Neutrophil (primary cell): ENCODE data around the gene ZNF681.
"Not testable (repeated sequence)": the region's sequence is repeated elsewhere in the genome, so short reads cannot be mapped to it uniquely, and the experiment has no call there.

Source experiments
- H3K27ac ChIP-seq: fragments of 200-600 bp; sonication (generic); 2 replicates; pipeline ENCODE4 v1.5.1; 2016; ENCODE audit warnings: mild to moderate bottlenecking, moderate library complexity
- H3K27me3 ChIP-seq: fragments of 200-600 bp; sonication (generic); 2 replicates; pipeline ENCODE4 v1.6.0; 2016; ENCODE audit warnings: mild to moderate bottlenecking
- H3K36me3 ChIP-seq: fragments of 200-600 bp; sonication (generic); 2 replicates; pipeline ENCODE4 v1.5.1; 2017
- H3K4me1 ChIP-seq, 2 experiments: fragments of 200-600 bp in 1 of 2; sonication (generic) in 1 of 2; 1 replicate in 1 of 2; 2 replicates in 1 of 2; pipeline versions ENCODE4 v1.5.1 to v1.6.1; 2013 to 2016; ENCODE audit warnings: low read depth in 1 of 2, low read length in 1 of 2, mild to moderate bottlenecking in 1 of 2, moderate library complexity in 1 of 2; ENCODE audit not compliant: control insufficient read depth in 1 of 2, insufficient read depth in 1 of 2
- H3K4me3 ChIP-seq, 2 experiments: fragments of 200-600 bp in 1 of 2; sonication (generic) in 1 of 2; 1 replicate in 1 of 2; 2 replicates in 1 of 2; pipeline ENCODE4 v1.5.1; 2013 to 2016; ENCODE audit warnings: low read depth in 1 of 2, low read length in 1 of 2, mild to moderate bottlenecking in 1 of 2, moderate library complexity in 1 of 2
- H3K9me3 ChIP-seq: fragments of 200-600 bp; sonication (generic); 2 replicates; pipeline ENCODE4 v1.5.1; 2016
- TF ChIP-seq, protein P1 (sequence below): fragments of 200-600 bp; sonication (generic); IDR thresholded peaks from 2 replicates; pipeline ENCODE4 v1.5.1; 2016; ENCODE audit warnings: antibody characterized with exemption

Gene ZNF681

DNA sequence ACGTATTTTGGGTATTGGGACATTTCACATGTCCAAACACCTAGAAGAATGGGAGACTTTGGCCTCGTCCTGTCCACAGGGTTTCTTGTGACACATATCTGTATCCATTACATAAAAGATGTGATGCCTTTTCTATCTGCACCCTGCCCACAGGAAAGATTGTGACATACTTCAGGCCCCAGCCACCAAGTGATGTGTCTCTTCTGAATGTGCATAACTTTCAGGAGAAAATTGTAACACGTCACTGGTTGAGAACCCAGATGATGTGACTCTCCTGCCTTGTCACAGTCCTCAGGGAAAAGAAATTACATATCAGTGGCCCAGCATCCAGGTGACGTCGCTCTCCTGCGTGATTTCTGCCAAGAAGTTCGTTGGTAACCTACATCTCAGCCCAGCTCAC, 21.0 kb upstream of the ZNF681 start:
- Histone ChIP-seq H3K4me3 (no peak overlapping the region), H3K27me3 (no peaks in the 10 kb centered on the region), H3K36me3 (no peaks in the 10 kb centered on the region), H3K9me3 (no peaks in the 10 kb centered on the region), H3K4me1 (peaks cover 4 to 5% of the 10 kb centered on the region in 2 experiments), H3K27ac (no peak overlapping the region)
- TF ChIP-seq, protein P1, sequence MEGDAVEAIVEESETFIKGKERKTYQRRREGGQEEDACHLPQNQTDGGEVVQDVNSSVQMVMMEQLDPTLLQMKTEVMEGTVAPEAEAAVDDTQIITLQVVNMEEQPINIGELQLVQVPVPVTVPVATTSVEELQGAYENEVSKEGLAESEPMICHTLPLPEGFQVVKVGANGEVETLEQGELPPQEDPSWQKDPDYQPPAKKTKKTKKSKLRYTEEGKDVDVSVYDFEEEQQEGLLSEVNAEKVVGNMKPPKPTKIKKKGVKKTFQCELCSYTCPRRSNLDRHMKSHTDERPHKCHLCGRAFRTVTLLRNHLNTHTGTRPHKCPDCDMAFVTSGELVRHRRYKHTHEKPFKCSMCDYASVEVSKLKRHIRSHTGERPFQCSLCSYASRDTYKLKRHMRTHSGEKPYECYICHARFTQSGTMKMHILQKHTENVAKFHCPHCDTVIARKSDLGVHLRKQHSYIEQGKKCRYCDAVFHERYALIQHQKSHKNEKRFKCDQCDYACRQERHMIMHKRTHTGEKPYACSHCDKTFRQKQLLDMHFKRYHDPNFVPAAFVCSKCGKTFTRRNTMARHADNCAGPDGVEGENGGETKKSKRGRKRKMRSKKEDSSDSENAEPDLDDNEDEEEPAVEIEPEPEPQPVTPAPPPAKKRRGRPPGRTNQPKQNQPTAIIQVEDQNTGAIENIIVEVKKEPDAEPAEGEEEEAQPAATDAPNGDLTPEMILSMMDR = no peak

DNA sequence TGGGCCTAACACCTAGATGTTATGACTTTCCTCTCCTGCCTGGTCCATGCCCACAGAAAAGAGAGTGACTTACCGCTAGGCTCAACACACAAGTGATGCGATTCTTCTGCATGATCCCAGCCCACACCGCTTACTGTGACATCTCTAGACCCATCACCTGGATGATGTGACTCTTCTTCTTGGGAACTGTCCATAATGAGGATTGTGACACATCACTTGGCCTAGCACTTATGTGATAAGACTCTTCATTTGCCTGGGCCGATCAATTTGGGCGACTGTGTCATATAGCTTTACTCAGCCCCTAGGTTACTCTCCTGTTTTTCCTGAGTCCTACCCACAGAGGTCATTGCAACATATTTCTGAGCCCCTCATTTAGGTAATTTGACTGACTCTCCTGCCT, 19.9 kb upstream of the ZNF681 start:
- TF ChIP-seq, protein P1 = no peak
- no peaks in the 10 kb centered on the region for H3K27me3 ChIP-seq
- H3K4me1 ChIP-seq = peaks cover 11 to 13% of the 10 kb centered on the region in 2 experiments
- no peak overlapping the region for H3K4me3 ChIP-seq
- no peaks in the 10 kb centered on the region for H3K9me3 ChIP-seq
- H3K27ac ChIP-seq = no peak overlapping the region
- H3K36me3 ChIP-seq = no peaks in the 10 kb centered on the region

DNA sequence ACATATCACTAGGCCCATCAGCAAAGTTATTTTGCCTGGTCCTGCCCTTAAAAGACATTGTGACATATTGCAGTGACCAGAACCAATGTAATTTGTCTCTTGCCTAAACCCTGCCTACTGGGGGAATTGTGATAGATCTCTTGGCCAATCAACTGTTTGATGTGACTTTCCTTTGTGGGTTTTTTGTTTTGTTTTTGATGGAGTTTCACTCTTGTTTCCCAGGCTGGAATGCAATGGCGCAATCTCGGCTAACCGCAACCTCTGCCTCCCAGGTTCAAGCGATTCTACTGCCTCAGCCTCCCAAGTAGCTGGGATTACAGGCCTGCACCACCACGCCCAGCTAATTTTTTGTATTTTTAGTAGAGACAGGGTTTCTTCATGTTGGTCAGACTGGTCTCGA, 19.3 kb upstream of the ZNF681 start:
- H3K36me3 ChIP-seq, H3K9me3 ChIP-seq, H3K27ac ChIP-seq, H3K4me3 ChIP-seq, H3K27me3 ChIP-seq: not testable (repeated sequence)
- H3K4me1 ChIP-seq = peaks cover 11 to 13% of the 10 kb centered on the region in 2 experiments

DNA sequence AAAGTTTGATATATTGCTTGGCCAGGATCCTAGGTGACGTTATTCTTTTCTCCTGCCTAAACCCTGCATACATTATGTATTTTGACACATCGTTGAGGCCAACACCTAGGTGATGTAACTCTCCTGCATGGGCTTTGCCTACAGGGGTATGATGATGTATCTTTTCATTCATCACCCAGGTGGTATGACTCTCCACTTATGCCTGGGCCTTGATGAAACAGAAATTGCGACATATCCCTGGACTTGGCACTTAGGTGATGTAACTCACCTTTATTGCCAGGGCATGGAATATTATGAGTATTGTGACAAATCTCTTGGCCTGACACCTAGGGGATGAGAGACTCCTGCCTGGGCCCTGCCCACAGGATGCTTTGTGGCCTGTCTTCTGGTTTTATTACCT, 18.5 kb upstream of the ZNF681 start:
- peaks cover 11 to 13% of the 10 kb centered on the region in 2 experiments for H3K4me1 ChIP-seq
- TF ChIP-seq, protein P1 = no peak
- no peak overlapping the region for H3K27ac ChIP-seq
- no peaks in the 10 kb centered on the region for H3K27me3 ChIP-seq
- H3K4me3 ChIP-seq = no peak overlapping the region
- H3K9me3 ChIP-seq = no peaks in the 10 kb centered on the region
- H3K36me3 ChIP-seq = no peaks in the 10 kb centered on the region

DNA sequence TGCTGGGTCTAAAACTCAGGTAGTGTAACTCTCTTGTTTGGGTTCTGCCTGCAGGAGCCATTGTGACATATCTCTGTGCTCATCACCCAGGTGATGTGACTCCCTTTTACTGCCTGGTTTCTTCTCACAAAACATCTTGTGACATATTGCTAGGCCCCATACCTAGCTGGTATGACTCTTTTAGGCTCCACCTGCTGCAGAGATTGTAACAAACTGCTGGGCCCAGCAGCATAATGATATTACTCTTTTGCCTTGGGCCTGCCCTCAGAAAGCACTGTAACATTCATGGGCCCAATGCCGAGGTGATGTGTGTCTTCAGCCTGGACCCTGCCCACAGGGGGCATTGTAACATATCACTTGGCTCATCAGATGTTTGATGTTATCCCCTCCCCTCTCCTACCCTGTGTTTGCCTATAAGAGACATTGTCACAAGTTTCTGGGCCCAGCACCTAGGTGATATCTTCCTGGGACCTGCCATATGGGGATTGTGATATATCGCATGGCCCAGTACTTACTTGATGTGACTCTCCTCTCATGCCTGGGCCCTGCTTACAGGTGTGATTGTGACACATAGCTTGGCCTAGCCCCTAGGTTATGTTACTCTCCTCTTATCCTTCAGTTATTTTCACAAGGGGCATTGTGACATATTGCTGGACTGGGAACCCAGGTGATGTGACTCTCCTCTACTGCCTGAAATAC, 18.0 kb upstream of the ZNF681 start:
- Histone ChIP-seq H3K27ac (no peak overlapping the region), H3K27me3 (no peaks in the 10 kb centered on the region)
- TF ChIP-seq, protein P1 = no peak

DNA sequence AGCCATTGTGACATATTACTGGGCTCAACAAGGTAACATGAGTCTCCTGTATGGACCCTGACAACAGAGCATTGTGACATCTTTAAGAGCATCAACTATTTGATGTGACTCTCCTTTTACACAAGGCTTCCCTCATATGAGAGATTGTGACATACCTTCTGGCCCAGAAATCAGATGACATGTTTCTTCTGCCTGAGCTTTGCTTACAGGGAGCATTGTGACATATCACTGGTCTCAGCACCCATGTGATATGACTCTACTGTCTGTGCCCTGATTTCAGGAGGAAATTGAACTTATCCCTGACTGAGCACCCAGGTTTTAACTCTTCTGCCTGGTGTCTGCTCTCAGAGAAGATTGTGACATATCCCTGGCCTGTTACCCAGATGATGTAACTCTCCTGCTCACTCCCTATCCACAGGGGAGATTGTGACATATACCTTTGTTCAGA, 15.9 kb upstream of the ZNF681 start:
- TF ChIP-seq, protein P1 = no peak
- Histone ChIP-seq H3K4me3 (no peak overlapping the region), H3K9me3 (no peaks in the 10 kb centered on the region), H3K4me1 (peaks cover 11 to 13% of the 10 kb centered on the region in 2 experiments), H3K36me3 (no peaks in the 10 kb centered on the region), H3K27ac (no peak overlapping the region), H3K27me3 (no peaks in the 10 kb centered on the region)

More for the DNA sequence above, 18.0 kb upstream of the ZNF681 start:
- H3K36me3 ChIP-seq = no peaks in the 10 kb centered on the region
- peaks cover 11 to 13% of the 10 kb centered on the region in 2 experiments for H3K4me1 ChIP-seq
- H3K4me3 ChIP-seq = no peak overlapping the region
- no peaks in the 10 kb centered on the region for H3K9me3 ChIP-seq
